GM12878 (cell line): ENCODE measurements around the gene PSMD11. TPM values are rescaled to one million over a fixed set of nuclear protein-coding genes. Genes with fewer than 3 reads are reported as not detected.

ENCODE experiments used
- CREM ChIP-seq: IDR thresholded peaks from 2 replicates; pipeline ENCODE4 v1.6.1; 2014; ENCODE audit warnings: antibody characterized with exemption, low read depth
- CTCF ChIP-seq, 3 experiments: IDR thresholded peaks in 2 of 3; conservative IDR thresholded peaks in 1 of 3; 2 replicates each; pipeline ENCODE4 v1.5.1; 2011; ENCODE audit warnings: low read depth in 3 of 3, low read length in 3 of 3, mild to moderate bottlenecking in 3 of 3, control low read depth in 2 of 3, moderate library complexity in 2 of 3, inconsistent platforms in 1 of 3, mixed read lengths in 1 of 3; ENCODE audit not compliant: control insufficient read depth in 2 of 3, insufficient read depth in 1 of 3; ENCODE audit errors: extremely low read depth in 1 of 3
- E2F4 ChIP-seq: IDR thresholded peaks from 2 replicates; pipeline ENCODE4 v1.6.1; 2012; ENCODE audit warnings: low read depth, low read length, improper control_type of control experiment
- EED ChIP-seq: sonication (generic); IDR thresholded peaks from 2 replicates; pipeline ENCODE4 v1.6.1; 2016; ENCODE audit warnings: antibody characterized with exemption, low read depth
- EZH2 ChIP-seq: IDR thresholded peaks from 2 replicates; pipeline ENCODE4 v1.6.1; 2012; ENCODE audit warnings: low read depth, mild to moderate bottlenecking, control low read depth, inconsistent platforms, low read length, borderline replicate concordance; ENCODE audit not compliant: control insufficient read depth
- SP1 ChIP-seq: IDR thresholded peaks from one replicate; pipeline ENCODE4 v1.6.1; 2011; ENCODE audit warnings: low read depth, low read length
- TCF12 ChIP-seq: IDR thresholded peaks from 2 replicates; pipeline ENCODE4 v1.6.1; 2011; ENCODE audit warnings: low read depth, mild to moderate bottlenecking, low read length
- WRNIP1 ChIP-seq: IDR thresholded peaks from 2 replicates; pipeline ENCODE4 v1.6.1; 2011; ENCODE audit warnings: low read depth, low read length, improper control_type of control experiment, borderline replicate concordance
- polyA plus RNA-seq, 11 experiments: library from polyadenylated mRNA; depleted of rRNA in 4 of 11; unstranded in 6 of 11; stranded (reverse) in 5 of 11; fragments of >200 nt; fragmentation: Nextera tagmentation in 4 of 11; fragmentation: Illumina TruSeq in 1 of 11; extraction: Ambion mirVana in 4 of 11; extraction: Trizol in 1 of 11; gene quantifications; 1 replicate in 1 of 11; 2 replicates in 10 of 11; pipeline versions ENCODE4 v1.2.1 to v1.2.3, GENCODE V29; 2011 to 2016; ENCODE audit warnings: inconsistent platforms in 2 of 11, missing spikeins in 2 of 11, low read depth in 1 of 11
- total RNA-seq, 4 experiments: library from RNA; depleted of rRNA in 3 of 4; stranded (reverse); fragments of >200 nt in 3 of 4; fragmentation: Illumina TruSeq in 1 of 4; extraction: Trizol in 1 of 4; gene quantifications; 2 replicates each; pipeline versions ENCODE4 v1.2.1 to v1.2.3, GENCODE V29; 2013 to 2021

Gene PSMD11
- total and polyA plus RNA-seq, 10 of the 15 experiments (the other 5 are each of a cell fraction or from before 2014, with no cell fraction given), result 84.1 to 319 (median 120) TPM

GRCh38 chr17:32516450-32516849 is 72.1 kb downstream of the PSMD11 start (continued):
- TF ChIP-seq EZH2 (no peak), EED (no peak), TCF12 (no peak), E2F4 (0 out of 2 replicates have a peak, but pooled peaks have one; percentile 33), CREM (no peak), WRNIP1 (0 out of 2 replicates have a peak, but pooled peaks have one; percentile 61), SP1 (no peak), CTCF (IDR thresholded peaks at IDR 0.05 in 2 of 3, conservative IDR thresholded peaks at IDR 0.05 in 1 of 3; ENCODE audit: control insufficient read depth in 2 of 3, extremely low read depth in 1 of 3, insufficient read depth in 1 of 3, low read depth in 3 of 3, low read length in 3 of 3) (no peak)
